Glutamatergic neuron (in vitro differentiated cells): ENCODE data around the gene EIF2AK3. TPM values are rescaled to one million over a fixed set of nuclear protein-coding genes. Genes with fewer than 3 reads are reported as not detected.

Experiments used
- DNase-seq: peaks from one replicate; pipeline ENCODE4 v3.0.0; 2022
- H3K27ac Mint-ChIP-seq: one replicate; pipeline ENCODE4 v1.8.0; 2020; ENCODE audit warnings: mild to moderate bottlenecking, mixed read lengths, inconsistent platforms; ENCODE audit not compliant: unreplicated experiment
- H3K27me3 Mint-ChIP-seq: one replicate; pipeline ENCODE4 v1.8.0; 2020; ENCODE audit warnings: mild to moderate bottlenecking, moderate library complexity, mixed read lengths, inconsistent platforms; ENCODE audit not compliant: unreplicated experiment
- H3K36me3 Mint-ChIP-seq: one replicate; pipeline ENCODE4 v1.8.0; 2020; ENCODE audit warnings: mild to moderate bottlenecking, mixed read lengths, inconsistent platforms; ENCODE audit not compliant: unreplicated experiment
- H3K4me1 Mint-ChIP-seq: one replicate; pipeline ENCODE4 v1.8.0; 2020; ENCODE audit warnings: mild to moderate bottlenecking, low read depth, mixed read lengths, inconsistent platforms; ENCODE audit not compliant: unreplicated experiment
- H3K4me3 Mint-ChIP-seq: one replicate; pipeline ENCODE4 v1.8.0; 2020; ENCODE audit warnings: mild to moderate bottlenecking, mixed read lengths, inconsistent platforms; ENCODE audit not compliant: unreplicated experiment
- H3K9me3 Mint-ChIP-seq: one replicate; pipeline ENCODE4 v1.8.0; 2020; ENCODE audit warnings: mild to moderate bottlenecking, moderate library complexity, mixed read lengths, inconsistent platforms; ENCODE audit not compliant: unreplicated experiment
- total RNA-seq: library from RNA; stranded (reverse); fragmentation: NEBNext Ultra II Directional; extraction: Animal tissue kit (Norgen Biotek cat#: 25700); gene quantifications from one replicate; pipeline ENCODE4 v1.2.1, GENCODE V29; 2021; ENCODE audit not compliant: unreplicated experiment
- TF ChIP-seq, protein P1 (sequence below): fragments of 200-600 bp; sonication (generic); IDR thresholded peaks from one replicate; pipeline ENCODE4 v1.5.0; 2021; ENCODE audit not compliant: partially characterized antibody, unreplicated experiment

EIF2AK3 gene
- total RNA-seq, 1 donor from 2014 or later = 129 TPM

- H3K27me3 Mint-ChIP-seq = no peaks in the 10 kb centered on the region
- H3K4me1 Mint-ChIP-seq = no peaks in the 10 kb centered on the region
- TF ChIP-seq, protein P1, sequence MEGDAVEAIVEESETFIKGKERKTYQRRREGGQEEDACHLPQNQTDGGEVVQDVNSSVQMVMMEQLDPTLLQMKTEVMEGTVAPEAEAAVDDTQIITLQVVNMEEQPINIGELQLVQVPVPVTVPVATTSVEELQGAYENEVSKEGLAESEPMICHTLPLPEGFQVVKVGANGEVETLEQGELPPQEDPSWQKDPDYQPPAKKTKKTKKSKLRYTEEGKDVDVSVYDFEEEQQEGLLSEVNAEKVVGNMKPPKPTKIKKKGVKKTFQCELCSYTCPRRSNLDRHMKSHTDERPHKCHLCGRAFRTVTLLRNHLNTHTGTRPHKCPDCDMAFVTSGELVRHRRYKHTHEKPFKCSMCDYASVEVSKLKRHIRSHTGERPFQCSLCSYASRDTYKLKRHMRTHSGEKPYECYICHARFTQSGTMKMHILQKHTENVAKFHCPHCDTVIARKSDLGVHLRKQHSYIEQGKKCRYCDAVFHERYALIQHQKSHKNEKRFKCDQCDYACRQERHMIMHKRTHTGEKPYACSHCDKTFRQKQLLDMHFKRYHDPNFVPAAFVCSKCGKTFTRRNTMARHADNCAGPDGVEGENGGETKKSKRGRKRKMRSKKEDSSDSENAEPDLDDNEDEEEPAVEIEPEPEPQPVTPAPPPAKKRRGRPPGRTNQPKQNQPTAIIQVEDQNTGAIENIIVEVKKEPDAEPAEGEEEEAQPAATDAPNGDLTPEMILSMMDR = no peak
- H3K36me3 Mint-ChIP-seq = no peaks in the 10 kb centered on the region
- no peak for DNase-seq
- no peak overlapping the region for H3K4me3 Mint-ChIP-seq
- H3K9me3 Mint-ChIP-seq = peaks cover 4% of the 10 kb centered on the region
- no peak overlapping the region for H3K27ac Mint-ChIP-seq
Observed at GRCh38 chr2:88668862-88669261, 41.6 kb upstream of the EIF2AK3 start.

DNA sequence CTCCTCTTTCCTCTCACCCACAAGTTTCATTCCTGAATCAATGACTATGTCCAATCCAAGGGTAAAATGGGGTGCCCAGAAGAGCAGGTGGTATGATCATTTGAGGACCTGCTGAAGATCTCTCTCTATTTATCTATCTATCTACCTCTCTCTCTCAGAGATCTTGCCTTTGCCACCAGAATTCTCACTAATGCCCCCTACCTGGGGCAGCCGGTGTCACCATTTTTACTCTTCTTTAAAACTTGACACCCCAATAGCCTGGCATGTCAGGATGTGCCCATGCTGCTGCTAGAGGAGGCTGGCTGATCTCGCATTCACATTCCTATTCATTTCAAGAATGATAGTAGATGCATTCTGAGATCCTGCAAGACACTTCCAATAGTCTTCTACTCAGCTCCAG is 40.0 kb upstream of the EIF2AK3 start:
- TF ChIP-seq, protein P1 = no peak
- Mint-ChIP-seq H3K27me3 (no peaks in the 10 kb centered on the region), H3K9me3 (peaks cover 6% of the 10 kb centered on the region), H3K4me1 (no peaks in the 10 kb centered on the region), H3K27ac (no peak overlapping the region), H3K4me3 (no peak overlapping the region), H3K36me3 (no peaks in the 10 kb centered on the region)
- DNase-seq = no peak

DNA sequence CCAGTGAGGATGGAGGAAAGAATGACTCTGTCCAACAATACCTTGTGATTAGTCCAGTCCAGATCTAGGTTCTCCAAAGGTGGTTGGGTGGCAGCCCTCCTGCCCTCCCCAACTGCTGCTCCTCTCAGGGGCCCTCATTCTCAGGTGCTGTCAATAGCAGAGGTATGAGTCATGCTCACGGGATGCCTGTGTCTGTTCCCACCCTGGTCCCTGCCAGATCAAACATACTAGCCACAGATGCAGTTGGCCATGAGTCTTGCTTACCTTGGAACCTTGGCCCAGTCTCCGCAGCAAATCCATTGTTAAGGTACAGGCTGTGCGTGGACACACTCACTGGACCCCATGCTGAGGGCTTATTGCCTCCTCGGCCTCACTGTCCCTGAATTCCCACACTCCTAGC is 39.3 kb upstream of the EIF2AK3 start:
- no peak overlapping the region for H3K27ac Mint-ChIP-seq
- H3K4me3 Mint-ChIP-seq = no peak overlapping the region
- peaks cover 6% of the 10 kb centered on the region for H3K9me3 Mint-ChIP-seq
- no peak for DNase-seq
- H3K4me1 Mint-ChIP-seq = no peaks in the 10 kb centered on the region
- no peaks in the 10 kb centered on the region for H3K27me3 Mint-ChIP-seq
- TF ChIP-seq, protein P1 = no peak
- no peaks in the 10 kb centered on the region for H3K36me3 Mint-ChIP-seq

DNA sequence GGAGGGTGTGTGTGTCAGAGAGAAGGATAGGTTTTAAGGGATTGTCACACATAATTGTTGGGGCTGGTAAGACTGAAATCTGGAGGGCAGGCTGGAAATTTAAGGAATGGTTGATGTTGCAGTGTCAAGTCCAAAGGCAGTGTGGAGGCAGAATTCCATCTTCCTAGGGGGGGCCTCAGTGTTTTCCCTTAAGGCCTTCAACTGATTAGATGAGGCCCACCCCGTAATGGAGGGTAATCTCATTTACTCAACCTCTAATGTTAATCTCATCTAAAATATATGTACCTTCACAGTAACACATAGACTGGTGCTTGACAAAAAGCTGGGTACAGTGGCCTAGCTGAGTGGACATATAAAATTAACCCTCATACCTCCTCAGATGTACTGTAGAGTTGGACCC is 33.4 kb upstream of the EIF2AK3 start:
- TF ChIP-seq, protein P1 = no peak
- Mint-ChIP-seq H3K9me3 (peaks cover 10% of the 10 kb centered on the region), H3K36me3 (no peaks in the 10 kb centered on the region), H3K27ac (peak overlapping the region; percentile 87), H3K4me1 (peaks cover 25% of the 10 kb centered on the region), H3K4me3 (peak overlapping the region; percentile 74), H3K27me3 (no peaks in the 10 kb centered on the region)
- no peak for DNase-seq

- H3K4me1 Mint-ChIP-seq = peaks cover 25% of the 10 kb centered on the region
- no peaks in the 10 kb centered on the region for H3K36me3 Mint-ChIP-seq
- TF ChIP-seq, protein P1 = no peak
- H3K27ac Mint-ChIP-seq = peak overlapping the region; percentile 87
- peak; percentile 49 for DNase-seq
- peak overlapping the region; percentile 74 for H3K4me3 Mint-ChIP-seq
- peaks cover 10% of the 10 kb centered on the region for H3K9me3 Mint-ChIP-seq
- H3K27me3 Mint-ChIP-seq = no peaks in the 10 kb centered on the region
Observed at GRCh38 chr2:88659538-88659915, 32.3 kb upstream of the EIF2AK3 start.
